Mesendoderm (in vitro differentiated cells): ENCODE results near the gene ACKR2.
A peak's percentile ranks its signal among the peaks of the same experiment; 100 is the strongest.

Source experiments
- DNase-seq: peaks from one replicate; pipeline ENCODE4 v3.0.0; 2013
- H2AK5ac ChIP-seq: 2 replicates; pipeline ENCODE4 v1.6.1; 2013; ENCODE audit warnings: low read length, inconsistent platforms
- H2BK120ac ChIP-seq: 2 replicates; pipeline ENCODE4 v1.6.1; 2013; ENCODE audit warnings: low read depth, mild to moderate bottlenecking, low read length, moderate library complexity, mixed read lengths
- H2BK15ac ChIP-seq: replicated peaks from 2 replicates; pipeline ENCODE4 v1.6.1; 2013; ENCODE audit warnings: low read depth, mild to moderate bottlenecking, moderate library complexity
- H2BK5ac ChIP-seq: 2 replicates; pipeline ENCODE4 v1.6.1; 2013; ENCODE audit warnings: low read length, inconsistent platforms
- H3K18ac ChIP-seq: 2 replicates; pipeline ENCODE4 v1.6.1; 2013; ENCODE audit warnings: mild to moderate bottlenecking, low read length, mixed read lengths
- H3K23ac ChIP-seq: one replicate; pipeline ENCODE4 v1.6.1; 2013; ENCODE audit warnings: low read length
- H3K27ac ChIP-seq: 2 replicates; pipeline ENCODE4 v1.5.1; 2013; ENCODE audit warnings: low read depth, mild to moderate bottlenecking, inconsistent platforms, low read length, moderate library complexity
- H3K27me3 ChIP-seq: 2 replicates; pipeline ENCODE4 v1.6.1; 2013; ENCODE audit warnings: low read length, control low read depth, mild to moderate bottlenecking, inconsistent platforms; ENCODE audit not compliant: insufficient read depth, poor library complexity
- H3K36me3 ChIP-seq: 2 replicates; pipeline ENCODE4 v1.6.1; 2013; ENCODE audit warnings: low read length, inconsistent platforms; ENCODE audit not compliant: control insufficient read depth, insufficient read depth
- H3K4ac ChIP-seq: one replicate; pipeline ENCODE4 v1.6.1; 2013; ENCODE audit warnings: low read depth, mild to moderate bottlenecking, low read length, moderate library complexity
- H3K4me1 ChIP-seq: 2 replicates; pipeline ENCODE4 v1.6.1; 2013; ENCODE audit warnings: low read depth, low read length, inconsistent platforms; ENCODE audit not compliant: control insufficient read depth
- H3K4me2 ChIP-seq: 2 replicates; pipeline ENCODE4 v1.6.1; 2013; ENCODE audit warnings: low read length
- H3K4me3 ChIP-seq: 2 replicates; pipeline ENCODE4 v1.5.1; 2013; ENCODE audit warnings: mild to moderate bottlenecking, low read length
- H3K56ac ChIP-seq: one replicate; pipeline ENCODE4 v1.6.1; 2013; ENCODE audit warnings: low read length
- H3K79me1 ChIP-seq: 2 replicates; pipeline ENCODE4 v1.6.1; 2013; ENCODE audit warnings: low read length, inconsistent platforms
- H3K79me2 ChIP-seq: 2 replicates; pipeline ENCODE4 v1.6.1; 2013; ENCODE audit warnings: mild to moderate bottlenecking, low read length; ENCODE audit not compliant: control insufficient read depth, insufficient read depth
- H3K9ac ChIP-seq: 2 replicates; pipeline ENCODE4 v1.6.1; 2013; ENCODE audit warnings: low read length, inconsistent platforms
- H4K5ac ChIP-seq: one replicate; pipeline ENCODE4 v1.6.1; 2013; ENCODE audit warnings: low read length
- H4K8ac ChIP-seq: one replicate; pipeline ENCODE4 v1.6.1; 2013; ENCODE audit warnings: low read depth, mild to moderate bottlenecking, control low read depth, low read length, moderate library complexity
- WGBS: extraction: QIAGEN DNeasy Blood & Tissue Kit; methylation state at CpG from one replicate; pipeline ENCODE4 v1.1.7; 2013; ENCODE audit warnings: low lambda C conversion rate, missing lambda C conversion rate; ENCODE audit not compliant: insufficient coverage; ENCODE audit errors: extremely low coverage; 5-methylcytosine and 5-hydroxymethylcytosine counted together

ACKR2 gene

DNA sequence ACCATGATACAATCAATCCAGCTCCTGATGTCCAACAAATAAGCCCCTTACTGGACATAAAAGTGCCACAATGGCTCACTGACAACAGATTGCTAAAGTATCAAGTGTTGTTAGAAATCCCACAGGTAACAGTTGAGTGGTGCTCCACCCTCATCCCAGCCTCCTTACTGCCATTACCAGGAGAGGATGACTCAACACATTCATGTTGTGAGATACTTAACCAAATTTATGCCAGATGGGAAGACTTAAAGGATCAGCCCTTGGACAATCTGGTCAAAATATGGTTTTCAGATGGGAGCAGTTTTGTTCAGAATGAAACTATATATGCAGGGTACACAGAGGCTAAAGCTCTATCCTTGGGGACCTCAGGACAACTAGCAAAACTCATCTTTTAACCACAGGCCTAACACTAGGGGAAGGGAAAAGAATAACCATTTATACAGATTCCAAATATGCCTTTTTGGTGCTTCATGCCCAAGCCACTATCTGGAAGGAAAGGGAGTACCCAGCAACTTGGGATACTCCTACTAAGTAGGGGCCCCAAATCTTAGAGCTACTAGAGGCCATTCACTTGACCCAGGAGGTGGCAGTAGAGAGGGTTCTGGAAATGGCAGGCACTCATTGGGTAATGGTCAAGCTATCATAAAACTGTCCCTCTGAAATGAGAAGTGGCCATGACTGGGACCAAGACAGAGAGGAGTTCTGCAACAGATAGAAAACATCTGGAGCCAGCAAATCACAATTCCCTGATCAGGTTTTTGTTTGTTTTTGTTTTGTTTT, 89.8 kb downstream of the ACKR2 start:
- no peak for DNase-seq
- H3K4me1 ChIP-seq = no peaks in the 10 kb centered on the region
- H3K27ac ChIP-seq = no peak overlapping the region
- no peak overlapping the region for H4K5ac ChIP-seq
- H2BK15ac ChIP-seq = no peak overlapping the region
- H3K4me3 ChIP-seq = no peak overlapping the region
- no peaks in the 10 kb centered on the region for H3K27me3 ChIP-seq
- no peak overlapping the region for H3K56ac ChIP-seq
- no peak overlapping the region for H2BK120ac ChIP-seq
- H2AK5ac ChIP-seq = no peak overlapping the region
- no peaks in the 10 kb centered on the region for H3K36me3 ChIP-seq
- H3K18ac ChIP-seq = peak overlapping the region; percentile 8
- no peak overlapping the region for H3K23ac ChIP-seq
- no peak overlapping the region for H3K9ac ChIP-seq
- no peak overlapping the region for H2BK5ac ChIP-seq
- H4K8ac ChIP-seq = no peak overlapping the region
- no peaks in the 10 kb centered on the region for H3K79me2 ChIP-seq
- H3K4ac ChIP-seq = no peak overlapping the region
- no peaks in the 10 kb centered on the region for H3K79me1 ChIP-seq
- H3K4me2 ChIP-seq = no peak overlapping the region

GRCh38 chr3:42900226-42901072, 91.2 kb downstream of the ACKR2 start:
- Histone ChIP-seq H2AK5ac (no peak overlapping the region), H3K4me1 (no peaks in the 10 kb centered on the region), H3K4me2 (no peak overlapping the region), H3K23ac (no peak overlapping the region), H3K79me1 (no peaks in the 10 kb centered on the region), H3K4ac (no peak overlapping the region), H2BK5ac (no peak overlapping the region), H3K18ac (no peak overlapping the region), H4K8ac (no peak overlapping the region), H3K9ac (no peak overlapping the region), H3K56ac (no peak overlapping the region), H3K36me3 (no peaks in the 10 kb centered on the region), H3K27me3 (no peaks in the 10 kb centered on the region), H3K79me2 (no peaks in the 10 kb centered on the region), H4K5ac (no peak overlapping the region), H3K4me3 (no peak overlapping the region), H3K27ac (no peak overlapping the region), H2BK15ac (no peak overlapping the region), H2BK120ac (no peak overlapping the region)
- DNase-seq = no peak
- WGBS = no CpG with 5 or more reads among the region's 8 CpGs

GRCh38 chr3:42901073-42901415, 91.8 kb downstream of the ACKR2 start:
- H3K23ac ChIP-seq = no peak overlapping the region
- no peaks in the 10 kb centered on the region for H3K27me3 ChIP-seq
- no peaks in the 10 kb centered on the region for H3K79me2 ChIP-seq
- H3K36me3 ChIP-seq = no peaks in the 10 kb centered on the region
- H3K9ac ChIP-seq = no peak overlapping the region
- no peak overlapping the region for H4K5ac ChIP-seq
- no CpG with 5 or more reads among the region's 3 CpGs for WGBS
- H3K4me1 ChIP-seq = no peaks in the 10 kb centered on the region
- no peak overlapping the region for H3K27ac ChIP-seq
- no peak overlapping the region for H3K56ac ChIP-seq
- no peak overlapping the region for H3K4me3 ChIP-seq
- no peak overlapping the region for H4K8ac ChIP-seq
- H3K4ac ChIP-seq = no peak overlapping the region
- H2BK15ac ChIP-seq = no peak overlapping the region
- no peak for DNase-seq
- no peak overlapping the region for H3K18ac ChIP-seq
- no peak overlapping the region for H3K4me2 ChIP-seq
- H3K79me1 ChIP-seq = no peaks in the 10 kb centered on the region
- H2BK5ac ChIP-seq = no peak overlapping the region
- H2AK5ac ChIP-seq = no peak overlapping the region
- no peak overlapping the region for H2BK120ac ChIP-seq

DNA sequence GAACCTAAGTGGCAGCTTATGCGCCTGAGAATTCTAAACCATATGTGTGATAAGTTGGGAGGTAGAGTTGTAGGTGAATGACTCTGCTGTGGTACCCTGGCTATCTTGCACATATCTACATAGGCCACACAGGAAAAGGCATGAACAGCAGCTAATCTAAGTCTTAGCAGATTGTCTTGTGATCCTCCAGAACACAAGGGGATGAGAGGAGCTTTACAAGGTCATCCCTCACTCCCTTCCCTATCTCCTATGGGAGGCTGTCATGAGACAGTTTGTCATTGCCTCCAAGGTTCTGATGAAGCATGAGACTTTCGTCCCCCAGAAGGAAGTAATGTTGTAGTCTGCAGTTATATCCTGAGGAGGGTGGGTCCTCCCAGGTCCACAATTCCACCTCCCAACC, 93.0 kb downstream of the ACKR2 start:
- WGBS = no CpG with 5 or more reads among the region's 2 CpGs
- Histone ChIP-seq H4K8ac (no peak overlapping the region), H3K27me3 (no peaks in the 10 kb centered on the region), H3K79me2 (no peaks in the 10 kb centered on the region), H2AK5ac (no peak overlapping the region), H3K18ac (no peak overlapping the region), H3K36me3 (no peaks in the 10 kb centered on the region), H3K56ac (no peak overlapping the region), H3K4me1 (no peaks in the 10 kb centered on the region), H3K79me1 (no peaks in the 10 kb centered on the region), H3K4me3 (no peak overlapping the region), H2BK120ac (no peak overlapping the region), H3K4me2 (no peak overlapping the region), H3K27ac (no peak overlapping the region), H3K23ac (no peak overlapping the region), H3K9ac (no peak overlapping the region), H2BK15ac (no peak overlapping the region), H4K5ac (no peak overlapping the region), H2BK5ac (no peak overlapping the region), H3K4ac (no peak overlapping the region)
- no peak for DNase-seq

DNA sequence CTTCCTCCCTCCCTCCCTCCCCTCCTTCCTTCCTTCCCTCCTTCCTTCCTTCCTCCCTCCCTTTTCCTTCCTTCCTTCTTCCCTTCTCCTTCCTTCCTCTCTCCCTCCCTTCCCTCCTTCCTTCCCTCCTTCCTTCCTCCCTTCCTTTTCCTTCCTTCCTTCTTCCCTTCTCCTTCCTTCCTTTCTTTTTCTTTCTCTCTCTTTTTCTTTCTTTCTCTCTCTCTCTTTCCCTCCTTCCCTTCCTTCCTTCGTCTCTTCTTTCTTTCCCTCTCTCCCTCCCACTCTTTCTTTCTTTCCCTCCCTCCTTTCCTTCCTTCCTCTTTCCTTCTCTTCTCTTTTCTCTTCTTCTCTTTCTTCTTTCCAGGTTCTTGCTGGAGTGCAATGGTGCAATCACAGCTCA, 94.8 kb downstream of the ACKR2 start:
- WGBS = no CpG with 5 or more reads among the region's 1 CpG
- Histone ChIP-seq H3K79me2 (no peaks in the 10 kb centered on the region), H2BK120ac (no peak overlapping the region), H2BK15ac (no peak overlapping the region), H3K9ac (no peak overlapping the region), H3K4me3 (no peak overlapping the region), H4K8ac (no peak overlapping the region), H4K5ac (no peak overlapping the region), H3K23ac (no peak overlapping the region), H3K56ac (no peak overlapping the region), H3K79me1 (no peaks in the 10 kb centered on the region), H3K4me2 (no peak overlapping the region), H3K4ac (no peak overlapping the region), H3K18ac (no peak overlapping the region), H2BK5ac (no peak overlapping the region), H2AK5ac (no peak overlapping the region), H3K27ac (no peak overlapping the region), H3K27me3 (no peaks in the 10 kb centered on the region), H3K4me1 (no peaks in the 10 kb centered on the region), H3K36me3 (no peaks in the 10 kb centered on the region)
- no peak for DNase-seq
